Stimulated activated naive B cell treated with anti-CD40 and anti-IgM and Interleukin-4, amounts not matched to agents 10 μg/mL and 1 μg/mL and 100 μg/mL, for 72 hours (primary cell): ENCODE data around the gene PITPNB.
A peak's percentile ranks its signal among the peaks of the same experiment; 100 is the strongest.

Experiments used
- ATAC-seq, 2 donors: fragments of 150-1000 bp; cut with Tn5 transposase; replicated peaks; 2 replicates each; pipeline ENCODE4 v1.10.0; 2021; ENCODE audit warnings: moderate library complexity in 1 of 2
- DNase-seq: peaks from one replicate; pipeline ENCODE4 v3.0.0; 2021
- H3K27ac Mint-ChIP-seq: one replicate; pipeline ENCODE4 v1.8.0; 2022; ENCODE audit warnings: mild to moderate bottlenecking, mixed read lengths
- H3K27me3 Mint-ChIP-seq, 2 donors: one replicate each; pipeline ENCODE4 v1.8.0; 2022; ENCODE audit warnings: mixed read lengths in 2 of 2
- H3K36me3 Mint-ChIP-seq, 2 donors: one replicate each; pipeline ENCODE4 v1.8.0; 2022; ENCODE audit warnings: mixed read lengths in 2 of 2, mild to moderate bottlenecking in 1 of 2
- H3K4me1 Mint-ChIP-seq, 2 donors: one replicate each; pipeline ENCODE4 v1.8.0; 2022; ENCODE audit warnings: mixed read lengths in 2 of 2, mild to moderate bottlenecking in 1 of 2
- H3K4me3 Mint-ChIP-seq, 2 donors: one replicate each; pipeline ENCODE4 v1.8.0; 2022; ENCODE audit warnings: mild to moderate bottlenecking in 2 of 2, mixed read lengths in 2 of 2, moderate library complexity in 1 of 2
- H3K9me3 Mint-ChIP-seq, 2 donors: one replicate each; pipeline ENCODE4 v1.8.0; 2022; ENCODE audit warnings: mixed read lengths in 2 of 2, mild to moderate bottlenecking in 1 of 2

PITPNB gene

GRCh38 chr22:27935897-27936296 is 16.8 kb upstream of the PITPNB start:
- no peak overlapping the region for H3K27ac Mint-ChIP-seq
- ATAC-seq (no peak), DNase-seq (no peak)
- H3K27me3 Mint-ChIP-seq, result no peaks in the 10 kb centered on the region
- no peaks in the 10 kb centered on the region for H3K9me3 Mint-ChIP-seq
- peaks cover 0 to 2% of the 10 kb centered on the region in 2 donors for H3K4me1 Mint-ChIP-seq
- no peaks in the 10 kb centered on the region for H3K36me3 Mint-ChIP-seq
- no peak overlapping the region for H3K4me3 Mint-ChIP-seq

- no peak for DNase-seq
- H3K4me3 Mint-ChIP-seq, result no peak overlapping the region
- no peaks in the 10 kb centered on the region for H3K36me3 Mint-ChIP-seq
- H3K4me1 Mint-ChIP-seq, result peaks cover 0 to 2% of the 10 kb centered on the region in 2 donors
- ATAC-seq, result no peak
- no peak overlapping the region for H3K27ac Mint-ChIP-seq
- H3K9me3 Mint-ChIP-seq, result no peaks in the 10 kb centered on the region
- H3K27me3 Mint-ChIP-seq, result no peaks in the 10 kb centered on the region
These were observed 15.0 kb upstream of the PITPNB start for GRCh38 chr22:27934069-27934468.

- Mint-ChIP-seq H3K4me1 (peaks cover 0 to under 1% of the 10 kb centered on the region in 2 donors), H3K4me3 (no peak overlapping the region), H3K9me3 (no peaks in the 10 kb centered on the region), H3K27me3 (no peaks in the 10 kb centered on the region), H3K36me3 (no peaks in the 10 kb centered on the region), H3K27ac (no peak overlapping the region)
- ATAC-seq (no peak), DNase-seq (no peak)
These were observed 14.3 kb upstream of the PITPNB start for GRCh38 chr22:27933186-27933983.

GRCh38 chr22:27930331-27931060 is 11.4 kb upstream of the PITPNB start:
- DNase-seq (no peak), ATAC-seq (no peak)
- Mint-ChIP-seq H3K9me3 (no peaks in the 10 kb centered on the region), H3K27ac (no peak overlapping the region), H3K4me3 (no peak overlapping the region), H3K27me3 (no peaks in the 10 kb centered on the region), H3K4me1 (peaks cover 8 to 9% of the 10 kb centered on the region in 2 donors), H3K36me3 (no peaks in the 10 kb centered on the region)

- Mint-ChIP-seq H3K4me1 (peaks cover 9 to 17% of the 10 kb centered on the region in 2 donors), H3K9me3 (no peaks in the 10 kb centered on the region), H3K27ac (no peak overlapping the region), H3K27me3 (no peaks in the 10 kb centered on the region), H3K4me3 (no peak overlapping the region), H3K36me3 (no peaks in the 10 kb centered on the region)
- ATAC-seq, result no peak
- no peak for DNase-seq
These were observed 8.6 kb upstream of the PITPNB start for GRCh38 chr22:27927608-27928007.

- Mint-ChIP-seq H3K4me3 (no peak overlapping the region), H3K36me3 (no peaks in the 10 kb centered on the region), H3K9me3 (no peaks in the 10 kb centered on the region), H3K27ac (no peak overlapping the region), H3K4me1 (peaks cover 14 to 22% of the 10 kb centered on the region in 2 donors), H3K27me3 (no peaks in the 10 kb centered on the region)
- ATAC-seq (no peak), DNase-seq (no peak)
These were observed 6.3 kb upstream of the PITPNB start for GRCh38 chr22:27925331-27925730.

GRCh38 chr22:27919942-27920755 is 1.1 kb upstream of the PITPNB start:
- Mint-ChIP-seq H3K27me3 (no peaks in the 10 kb centered on the region), H3K27ac (peak overlapping the region; percentile 99), H3K4me1 (peaks cover 34 to 54% of the 10 kb centered on the region in 2 donors), H3K4me3 (peak overlapping the region; percentile 98 to 99), H3K9me3 (no peaks in the 10 kb centered on the region), H3K36me3 (peaks cover 16 to 34% of the 10 kb centered on the region in 2 donors)
- ATAC-seq, result peak; percentile 61 to 62
- DNase-seq, result no peak

GRCh38 chr22:27918341-27919221 is 475 bp downstream of the PITPNB start:
- peak overlapping the region; percentile 98 to 99 for H3K4me3 Mint-ChIP-seq
- peak; percentile 58 for DNase-seq
- H3K27ac Mint-ChIP-seq, result peak overlapping the region; percentile 99
- H3K4me1 Mint-ChIP-seq, result peaks cover 41 to 64% of the 10 kb centered on the region in 2 donors
- peak; percentile 38 to 58 for ATAC-seq
- peaks cover 20 to 40% of the 10 kb centered on the region in 2 donors for H3K36me3 Mint-ChIP-seq
- no peaks in the 10 kb centered on the region for H3K9me3 Mint-ChIP-seq
- no peaks in the 10 kb centered on the region for H3K27me3 Mint-ChIP-seq

- Mint-ChIP-seq H3K27ac (no peak overlapping the region), H3K4me1 (peaks cover 48 to 80% of the 10 kb centered on the region in 2 donors), H3K4me3 (peak overlapping the region; percentile 29 to 46)
These were observed 3.1 kb downstream of the PITPNB start for GRCh38 chr22:27915986-27916385.

GRCh38 chr22:27913162-27913741 is 5.8 kb downstream of the PITPNB start:
- H3K27me3 Mint-ChIP-seq, result no peaks in the 10 kb centered on the region
- no peaks in the 10 kb centered on the region for H3K9me3 Mint-ChIP-seq
- DNase-seq (no peak), ATAC-seq (peak; percentile 55 to 56)
- no peak overlapping the region for H3K27ac Mint-ChIP-seq
- peak overlapping the region in 1 of 2 donors; percentile 44 for H3K4me3 Mint-ChIP-seq
- H3K36me3 Mint-ChIP-seq, result peaks cover 28 to 63% of the 10 kb centered on the region in 2 donors
- peaks cover 34 to 60% of the 10 kb centered on the region in 2 donors for H3K4me1 Mint-ChIP-seq

More at GRCh38 chr22:27915986-27916385, 3.1 kb downstream of the PITPNB start:
- ATAC-seq (no peak), DNase-seq (no peak)
- no peaks in the 10 kb centered on the region for H3K9me3 Mint-ChIP-seq
- no peaks in the 10 kb centered on the region for H3K27me3 Mint-ChIP-seq
- H3K36me3 Mint-ChIP-seq, result peaks cover 21 to 56% of the 10 kb centered on the region in 2 donors

GRCh38 chr22:27912101-27912500 is 7.0 kb downstream of the PITPNB start:
- H3K27me3 Mint-ChIP-seq, result no peaks in the 10 kb centered on the region
- DNase-seq (no peak), ATAC-seq (no peak)
- no peak overlapping the region for H3K4me3 Mint-ChIP-seq
- H3K4me1 Mint-ChIP-seq, result peaks cover 31 to 55% of the 10 kb centered on the region in 2 donors
- peaks cover 29 to 57% of the 10 kb centered on the region in 2 donors for H3K36me3 Mint-ChIP-seq
- no peaks in the 10 kb centered on the region for H3K9me3 Mint-ChIP-seq
- no peak overlapping the region for H3K27ac Mint-ChIP-seq

- Mint-ChIP-seq H3K4me1 (peaks cover 26 to 51% of the 10 kb centered on the region in 2 donors), H3K27ac (no peak overlapping the region), H3K27me3 (no peaks in the 10 kb centered on the region), H3K36me3 (peaks cover 32 to 56% of the 10 kb centered on the region in 2 donors), H3K4me3 (no peak overlapping the region), H3K9me3 (no peaks in the 10 kb centered on the region)
- DNase-seq, result no peak
- no peak for ATAC-seq
These were observed 7.7 kb downstream of the PITPNB start for GRCh38 chr22:27911330-27911729.

GRCh38 chr22:27906241-27906640 is 12.8 kb downstream of the PITPNB start:
- peaks cover 16 to 29% of the 10 kb centered on the region in 2 donors for H3K4me1 Mint-ChIP-seq

More at GRCh38 chr22:27906241-27906640, 12.8 kb downstream of the PITPNB start:
- Mint-ChIP-seq H3K36me3 (peaks cover 39 to 59% of the 10 kb centered on the region in 2 donors), H3K27ac (no peak overlapping the region), H3K4me3 (no peak overlapping the region), H3K27me3 (no peaks in the 10 kb centered on the region), H3K9me3 (no peaks in the 10 kb centered on the region)
- no peak for ATAC-seq
- no peak for DNase-seq
